Astrocyte (in vitro differentiated cells and primary cell): ENCODE measurements around the gene FAM53B. TPM values are rescaled to one million over a fixed set of nuclear protein-coding genes. Genes with fewer than 3 reads are reported as not detected.

ENCODE experiments used
- DNase-seq: peaks from one replicate; pipeline ENCODE4 v3.0.0-alpha.2; 2010; ENCODE audit warnings: low read depth
- FAIRE-seq: peaks from 2 replicates; lab custom pipeline; 2011; peaks lifted over from hg19 to GRCh38; lab: Jason Lieb, UNC
- H2AFZ ChIP-seq: 2 replicates; pipeline ENCODE4 v1.6.0; 2012; ENCODE audit warnings: low read depth, low read length, inconsistent platforms
- H3K27ac ChIP-seq: 2 replicates; pipeline ENCODE4 v1.5.1; 2011; ENCODE audit warnings: low read depth, low read length, inconsistent platforms
- H3K27me3 ChIP-seq: 2 replicates; pipeline ENCODE4 v1.6.0; 2011; ENCODE audit warnings: low read length, inconsistent platforms; ENCODE audit not compliant: insufficient read depth
- H3K36me3 ChIP-seq: 2 replicates; pipeline ENCODE4 v1.5.1; 2011; ENCODE audit warnings: low read length, inconsistent platforms; ENCODE audit not compliant: insufficient read depth
- H3K4me1 ChIP-seq: 2 replicates; pipeline ENCODE4 v1.5.1; 2011; ENCODE audit warnings: low read length, inconsistent platforms; ENCODE audit not compliant: insufficient read depth
- H3K4me2 ChIP-seq: 2 replicates; pipeline ENCODE4 v1.6.0; 2012; ENCODE audit warnings: low read length, inconsistent platforms
- H3K4me3 ChIP-seq: 2 replicates; pipeline ENCODE4 v1.5.1; 2011; ENCODE audit warnings: low read depth, mild to moderate bottlenecking, low read length, inconsistent platforms; ENCODE audit not compliant: insufficient read depth
- H3K79me2 ChIP-seq: 2 replicates; pipeline ENCODE4 v1.6.0; 2012; ENCODE audit warnings: mild to moderate bottlenecking, low read length, inconsistent platforms; ENCODE audit not compliant: insufficient read depth
- H3K9ac ChIP-seq: 2 replicates; pipeline ENCODE4 v1.6.0; 2012; ENCODE audit warnings: mild to moderate bottlenecking, low read length, inconsistent platforms
- H3K9me3 ChIP-seq: 2 replicates; pipeline ENCODE4 v1.5.1; 2012; ENCODE audit warnings: low read depth, mild to moderate bottlenecking, low read length, inconsistent platforms; ENCODE audit not compliant: insufficient read depth
- H4K20me1 ChIP-seq: 2 replicates; pipeline ENCODE4 v1.6.0; 2012; ENCODE audit warnings: low read length, inconsistent platforms; ENCODE audit not compliant: insufficient read depth
- H3K27ac Mint-ChIP-seq: one replicate; pipeline ENCODE4 v1.8.0; 2021; ENCODE audit warnings: mild to moderate bottlenecking, mixed read lengths; ENCODE audit not compliant: unreplicated experiment
- H3K27me3 Mint-ChIP-seq: one replicate; pipeline ENCODE4 v1.8.0; 2021; ENCODE audit warnings: low read depth, mixed read lengths; ENCODE audit not compliant: unreplicated experiment
- H3K36me3 Mint-ChIP-seq: one replicate; pipeline ENCODE4 v1.8.0; 2021; ENCODE audit warnings: low read depth, mixed read lengths; ENCODE audit not compliant: unreplicated experiment
- H3K4me1 Mint-ChIP-seq: one replicate; pipeline ENCODE4 v1.8.0; 2021; ENCODE audit warnings: low read depth, mixed read lengths; ENCODE audit not compliant: unreplicated experiment
- H3K4me3 Mint-ChIP-seq: one replicate; pipeline ENCODE4 v1.8.0; 2021; ENCODE audit warnings: mild to moderate bottlenecking, moderate library complexity, mixed read lengths; ENCODE audit not compliant: unreplicated experiment
- H3K9me3 Mint-ChIP-seq: one replicate; pipeline ENCODE4 v1.8.0; 2021; ENCODE audit warnings: mild to moderate bottlenecking, mixed read lengths; ENCODE audit not compliant: unreplicated experiment
- CTCF ChIP-seq: IDR thresholded peaks from 2 replicates; pipeline ENCODE4 v1.5.1; 2011; ENCODE audit warnings: low read depth, mild to moderate bottlenecking, inconsistent platforms, low read length, moderate library complexity; ENCODE audit not compliant: insufficient read depth
- EZH2 ChIP-seq: IDR thresholded peaks from 2 replicates; pipeline ENCODE4 v1.6.1; 2012; ENCODE audit warnings: mild to moderate bottlenecking, low read length, inconsistent platforms; ENCODE audit not compliant: insufficient read depth
- total RNA-seq: library from RNA; stranded (reverse); gene quantifications from 2 replicates; pipeline ENCODE4 v1.2.1, GENCODE V29; 2021

FAM53B gene
- total RNA-seq, 1 donor from 2014 or later = 12.9 TPM

GRCh38 chr10:124739119-124739921, 4.9 kb downstream of the FAM53B start:
- H3K27me3 Mint-ChIP-seq = no peaks in the 10 kb centered on the region
- H3K79me2 ChIP-seq = peaks cover 51% of the 10 kb centered on the region
- H3K36me3 ChIP-seq = no peaks in the 10 kb centered on the region
- DNase-seq (no peak), FAIRE-seq (no peak)
- H3K9me3 Mint-ChIP-seq = no peaks in the 10 kb centered on the region
- H3K9ac ChIP-seq = no peak overlapping the region
- peaks cover 37% of the 10 kb centered on the region for H3K4me1 Mint-ChIP-seq
- H3K9me3 ChIP-seq = no peaks in the 10 kb centered on the region
- H3K4me2 ChIP-seq = peak overlapping the region; percentile 88
- H3K4me3 ChIP-seq = no peak overlapping the region
- peaks cover 22% of the 10 kb centered on the region for H3K4me1 ChIP-seq
- peak overlapping the region; percentile 25 for H3K4me3 Mint-ChIP-seq
- peak overlapping the region; percentile 23 for H3K27ac Mint-ChIP-seq
- peaks cover 3% of the 10 kb centered on the region for H3K36me3 Mint-ChIP-seq
- H2AFZ ChIP-seq = no peak overlapping the region
- H4K20me1 ChIP-seq = peaks cover 83% of the 10 kb centered on the region
- H3K27ac ChIP-seq = no peak overlapping the region
- TF ChIP-seq CTCF (no peak), EZH2 (no peak)
- H3K27me3 ChIP-seq = no peaks in the 10 kb centered on the region

GRCh38 chr10:124738441-124738840, 5.7 kb downstream of the FAM53B start:
- Histone ChIP-seq H3K9me3 (no peaks in the 10 kb centered on the region), H3K36me3 (no peaks in the 10 kb centered on the region), H3K4me1 (peaks cover 26% of the 10 kb centered on the region), H3K79me2 (peaks cover 54% of the 10 kb centered on the region), H4K20me1 (peaks cover 92% of the 10 kb centered on the region), H3K4me3 (no peak overlapping the region), H2AFZ (no peak overlapping the region), H3K27ac (no peak overlapping the region), H3K27me3 (no peaks in the 10 kb centered on the region), H3K4me2 (no peak overlapping the region), H3K9ac (no peak overlapping the region)
- peak overlapping the region; percentile 37 for H3K27ac Mint-ChIP-seq
- peaks cover 37% of the 10 kb centered on the region for H3K4me1 Mint-ChIP-seq
- no peaks in the 10 kb centered on the region for H3K9me3 Mint-ChIP-seq
- FAIRE-seq (no peak), DNase-seq (no peak)
- TF ChIP-seq CTCF (no peak), EZH2 (no peak)
- no peaks in the 10 kb centered on the region for H3K27me3 Mint-ChIP-seq
- H3K36me3 Mint-ChIP-seq = peaks cover 5% of the 10 kb centered on the region
- H3K4me3 Mint-ChIP-seq = no peak overlapping the region

DNA sequence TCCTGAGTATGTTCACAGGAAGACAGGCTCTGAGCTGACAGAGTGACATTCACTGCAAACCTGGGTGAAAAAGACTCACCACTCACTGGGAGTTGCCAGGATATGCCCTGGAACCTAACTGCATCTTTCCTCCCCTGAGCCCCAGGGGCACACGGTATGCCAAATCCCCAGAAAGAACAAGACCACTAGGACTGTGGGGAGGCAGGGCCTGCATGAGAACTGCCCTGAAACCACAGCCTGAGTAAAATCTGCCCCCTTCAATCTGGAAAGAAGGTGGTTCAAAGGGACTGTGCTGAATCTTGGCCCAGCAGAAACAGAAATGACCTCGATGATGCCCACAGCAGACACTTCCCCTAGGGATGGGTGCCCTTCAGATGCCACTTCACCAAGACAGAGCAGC, 6.5 kb downstream of the FAM53B start:
- no peak for DNase-seq
- no peak overlapping the region for H3K4me3 Mint-ChIP-seq
- Histone ChIP-seq H3K79me2 (peaks cover 53% of the 10 kb centered on the region), H3K36me3 (no peaks in the 10 kb centered on the region), H2AFZ (no peak overlapping the region), H3K9ac (no peak overlapping the region), H3K27me3 (no peaks in the 10 kb centered on the region), H3K4me3 (no peak overlapping the region), H3K4me2 (no peak overlapping the region), H3K9me3 (no peaks in the 10 kb centered on the region), H4K20me1 (peaks cover 99% of the 10 kb centered on the region), H3K27ac (no peak overlapping the region), H3K4me1 (peaks cover 33% of the 10 kb centered on the region)
- no peak for FAIRE-seq
- no peaks in the 10 kb centered on the region for H3K27me3 Mint-ChIP-seq
- H3K4me1 Mint-ChIP-seq = peaks cover 44% of the 10 kb centered on the region
- no peaks in the 10 kb centered on the region for H3K9me3 Mint-ChIP-seq
- TF ChIP-seq EZH2 = no peak
- no peak for TF ChIP-seq CTCF
- H3K27ac Mint-ChIP-seq = no peak overlapping the region
- H3K36me3 Mint-ChIP-seq = peaks cover 9% of the 10 kb centered on the region
